ENCODE data around the gene N4BP2L2.
"Not testable (repeated sequence)": the region's sequence is repeated elsewhere in the genome, so short reads cannot be mapped to it uniquely, and the experiment has no call there.

Gene N4BP2L2

GRCh38 chr13:32538621-32539246 lies at the start of gene N4BP2L2:
Gene N4BP2L2, minus strand, starts transcription at chr13:32538795. Its CDS starts 1,768 bp downstream, at chr13:32537027.
- ATAC-seq = peak; percentile 97

GRCh38 chr13:32587811-32588170 lies 49.2 kb upstream of the N4BP2L2 start:
- no peak for ATAC-seq

- ATAC-seq = peak; percentile 12 to 18
These were observed 48.6 kb upstream of the N4BP2L2 start for GRCh38 chr13:32587011-32587810.

- ATAC-seq = peak; percentile 94 to 96
These were observed 47.7 kb upstream of the N4BP2L2 start, which contains the start of gene PDS5B for GRCh38 chr13:32586080-32586900. Gene PDS5B, plus strand, starts transcription at chr13:32586452. Its CDS starts 62,321 bp downstream, at chr13:32648773.

GRCh38 chr13:32585550-32586079 lies 47.0 kb upstream of the N4BP2L2 start:
- ATAC-seq = no peak

GRCh38 chr13:32582991-32583390 lies 44.4 kb upstream of the N4BP2L2 start:
- no peak for ATAC-seq

GRCh38 chr13:32582281-32582680 lies 43.7 kb upstream of the N4BP2L2 start:
- ATAC-seq = no peak

- no peak for ATAC-seq
These were observed 42.7 kb upstream of the N4BP2L2 start for GRCh38 chr13:32581177-32581786.

- ATAC-seq = no peak
These were observed 38.4 kb upstream of the N4BP2L2 start for GRCh38 chr13:32577032-32577431.

GRCh38 chr13:32575687-32576086 lies 37.1 kb upstream of the N4BP2L2 start:
- not testable (repeated sequence) for ATAC-seq

- not testable (repeated sequence) for ATAC-seq
These were observed 22.2 kb upstream of the N4BP2L2 start for GRCh38 chr13:32560842-32561241.

- ATAC-seq = no peak
These were observed 17.0 kb upstream of the N4BP2L2 start for GRCh38 chr13:32555613-32556012.

- no peak for ATAC-seq
These were observed 15.1 kb upstream of the N4BP2L2 start for GRCh38 chr13:32553720-32554119.

GRCh38 chr13:32549788-32550187 lies 11.2 kb upstream of the N4BP2L2 start:
- no peak for ATAC-seq

GRCh38 chr13:32548837-32549236 lies 10.2 kb upstream of the N4BP2L2 start:
- ATAC-seq = no peak

- no peak for ATAC-seq
These were observed 6.5 kb upstream of the N4BP2L2 start for GRCh38 chr13:32545083-32545482.

GRCh38 chr13:32542221-32542620 lies 3.6 kb upstream of the N4BP2L2 start:
- ATAC-seq = no peak

- peak; percentile 79 to 86 for ATAC-seq
These were observed 413 bp downstream of the N4BP2L2 start for GRCh38 chr13:32538143-32538620.

GRCh38 chr13:32537580-32538142 lies 934 bp downstream of the N4BP2L2 start:
- ATAC-seq = no peak

- ATAC-seq = no peak
These were observed 2.8 kb downstream of the N4BP2L2 start for GRCh38 chr13:32535748-32536147.

- ATAC-seq = no peak
These were observed 3.5 kb downstream of the N4BP2L2 start for GRCh38 chr13:32535115-32535514.

- ATAC-seq = peak; percentile 64 to 67
These were observed 7.7 kb downstream of the N4BP2L2 start for GRCh38 chr13:32530841-32531253.
